Chondrocyte (in vitro differentiated cells): Measurements from ENCODE around the gene NINL. TPM values are rescaled to one million over a fixed set of nuclear protein-coding genes. Genes with fewer than 3 reads are reported as not detected.

Experiments used
- DNase-seq: peaks from one replicate; pipeline ENCODE4 v3.0.0; 2021; ENCODE audit warnings: mixed read lengths, low spot score
- H3K27ac Mint-ChIP-seq: one replicate; pipeline ENCODE4 v1.8.0; 2021; ENCODE audit warnings: mild to moderate bottlenecking, moderate library complexity, mixed read lengths; ENCODE audit not compliant: unreplicated experiment
- H3K27me3 Mint-ChIP-seq: 2 replicates; pipeline ENCODE4 v1.8.0; 2021; ENCODE audit warnings: low read depth, mixed read lengths
- H3K36me3 Mint-ChIP-seq: 2 replicates; pipeline ENCODE4 v1.8.0; 2021; ENCODE audit warnings: low read depth, mixed read lengths
- H3K4me1 Mint-ChIP-seq: 2 replicates; pipeline ENCODE4 v1.8.0; 2021; ENCODE audit warnings: low read depth, mild to moderate bottlenecking, mixed read lengths
- H3K4me3 Mint-ChIP-seq: one replicate; pipeline ENCODE4 v1.8.0; 2021; ENCODE audit warnings: mild to moderate bottlenecking, moderate library complexity, mixed read lengths; ENCODE audit not compliant: unreplicated experiment
- H3K9me3 Mint-ChIP-seq: 2 replicates; pipeline ENCODE4 v1.8.0; 2021; ENCODE audit warnings: low read depth, mixed read lengths
- CTCF ChIP-seq: fragments of 200-600 bp; sonication (generic); IDR thresholded peaks from 2 replicates; pipeline ENCODE4 v1.5.0; 2021; ENCODE audit warnings: antibody characterized with exemption, mild to moderate bottlenecking, moderate library complexity
- total RNA-seq: library from RNA; stranded (reverse); gene quantifications from 3 replicates; pipeline ENCODE4 v1.2.1, GENCODE V29; 2021

NINL gene
- total RNA-seq, 1 donor from 2014 or later: 10.6 TPM

GRCh38 chr20:25464501-25465242, 120.7 kb downstream of the NINL start:
- Mint-ChIP-seq H3K4me3 (no peak overlapping the region), H3K4me1 (no peaks in the 10 kb centered on the region), H3K27me3 (no peaks in the 10 kb centered on the region), H3K36me3 (peaks cover 29% of the 10 kb centered on the region), H3K27ac (no peak overlapping the region), H3K9me3 (no peaks in the 10 kb centered on the region)
- peak; percentile 41 for DNase-seq
- no peak for TF ChIP-seq CTCF

GRCh38 chr20:25461786-25462545, 123.4 kb downstream of the NINL start:
- Mint-ChIP-seq H3K27ac (no peak overlapping the region), H3K9me3 (no peaks in the 10 kb centered on the region), H3K4me1 (no peaks in the 10 kb centered on the region), H3K36me3 (peaks cover 26% of the 10 kb centered on the region), H3K4me3 (no peak overlapping the region), H3K27me3 (no peaks in the 10 kb centered on the region)
- no peak for TF ChIP-seq CTCF
- DNase-seq: peak; percentile 67

- no peaks in the 10 kb centered on the region for H3K27me3 Mint-ChIP-seq
- peaks cover 25% of the 10 kb centered on the region for H3K36me3 Mint-ChIP-seq
- H3K27ac Mint-ChIP-seq: no peak overlapping the region
- no peak overlapping the region for H3K4me3 Mint-ChIP-seq
- TF ChIP-seq CTCF: no peak
- no peaks in the 10 kb centered on the region for H3K4me1 Mint-ChIP-seq
- no peaks in the 10 kb centered on the region for H3K9me3 Mint-ChIP-seq
- DNase-seq: no peak
Observed at GRCh38 chr20:25461281-25461650, 124.1 kb downstream of the NINL start.

- H3K4me3 Mint-ChIP-seq: no peak overlapping the region
- H3K36me3 Mint-ChIP-seq: peaks cover 24% of the 10 kb centered on the region
- no peaks in the 10 kb centered on the region for H3K4me1 Mint-ChIP-seq
- no peaks in the 10 kb centered on the region for H3K9me3 Mint-ChIP-seq
- TF ChIP-seq CTCF: no peak
- no peaks in the 10 kb centered on the region for H3K27me3 Mint-ChIP-seq
- H3K27ac Mint-ChIP-seq: no peak overlapping the region
- DNase-seq: peak; percentile 91
Observed at GRCh38 chr20:25460566-25461280, 124.6 kb downstream of the NINL start.

GRCh38 chr20:25459916-25460535, 125.3 kb downstream of the NINL start:
- no peak for TF ChIP-seq CTCF
- Mint-ChIP-seq H3K4me1 (no peaks in the 10 kb centered on the region), H3K9me3 (no peaks in the 10 kb centered on the region), H3K27me3 (no peaks in the 10 kb centered on the region), H3K27ac (no peak overlapping the region), H3K4me3 (no peak overlapping the region), H3K36me3 (peaks cover 23% of the 10 kb centered on the region)
- peak; percentile 46 for DNase-seq
